Endothelial cell of umbilical vein (primary cell): Measurements from ENCODE around the gene NFATC1. TPM values are rescaled to one million over a fixed set of nuclear protein-coding genes. Genes with fewer than 3 reads are reported as not detected.

Experiments
- BruUV-seq: library from RNA; stranded (reverse); fragments of 400-500 nt; replicated peaks from 2 replicates; lab custom pipeline; 2021; lab: Mats Ljungman, UMichigan
- CTCF ChIA-PET: fragments of 300-600, 350-600 bp; sonication (Branson Sonifier 250); formaldehyde crosslinking; loops from one replicate; lab custom pipeline; 2021; ENCODE audit warnings: antibody characterized with exemption, inconsistent platforms; lab: Charles Lee
- POLR2A ChIA-PET: fragments of 300-600, 350-600 bp; sonication (Branson Sonifier 250); formaldehyde crosslinking; loops from one replicate; lab custom pipeline; 2021; ENCODE audit warnings: antibody characterized with exemption, inconsistent platforms; lab: Charles Lee
- DNase-seq: peaks from one replicate; pipeline ENCODE4 v3.0.0-alpha.2; 2011; ENCODE audit warnings: low read depth, low spot score
- FAIRE-seq: peaks from 2 replicates; lab custom pipeline; 2011; peaks lifted over from hg19 to GRCh38; lab: Jason Lieb, UNC
- H2AFZ ChIP-seq: 2 replicates; pipeline ENCODE4 v1.6.0; 2012; ENCODE audit warnings: low read depth, low read length, control low read depth, inconsistent platforms
- H3K27ac ChIP-seq: 2 replicates; pipeline ENCODE4 v1.5.1; 2011; ENCODE audit warnings: low read depth, mild to moderate bottlenecking, control low read depth, low read length, moderate library complexity; ENCODE audit not compliant: insufficient read depth
- H3K27me3 ChIP-seq, 2 experiments: 2 replicates each; pipeline versions ENCODE4 v1.6.0 to v1.6.1; 2011; ENCODE audit warnings: low read length in 2 of 2, mixed read lengths in 1 of 2; ENCODE audit not compliant: control insufficient read depth in 2 of 2, insufficient read depth in 2 of 2
- H3K36me3 ChIP-seq, 2 experiments: 2 replicates in 1 of 2; 3 replicates in 1 of 2; pipeline ENCODE4 v1.5.1; 2011; ENCODE audit warnings: low read length in 2 of 2, mild to moderate bottlenecking in 1 of 2, moderate library complexity in 1 of 2; ENCODE audit not compliant: control insufficient read depth in 2 of 2, insufficient read depth in 2 of 2; ENCODE audit errors: extremely low read depth in 1 of 2
- H3K4me1 ChIP-seq: 3 replicates; pipeline ENCODE4 v1.5.1; 2011; ENCODE audit warnings: mild to moderate bottlenecking, low read length; ENCODE audit not compliant: control insufficient read depth, insufficient read depth; ENCODE audit errors: extremely low read depth
- H3K4me2 ChIP-seq: 2 replicates; pipeline ENCODE4 v1.6.1; 2011; ENCODE audit warnings: low read length, control low read depth, mixed read lengths; ENCODE audit not compliant: insufficient read depth
- H3K4me3 ChIP-seq, 3 experiments: fragments of 200-600 bp in 1 of 3; sonication (generic), shearing (Covaris generic) in 1 of 3; replicated peaks in 1 of 3; 2 replicates each; pipeline ENCODE4 v1.5.1; 2011 to 2016; ENCODE audit warnings: control low read depth in 3 of 3, low read length in 3 of 3, mild to moderate bottlenecking in 2 of 3, inconsistent platforms in 1 of 3, low read depth in 1 of 3, moderate library complexity in 1 of 3; ENCODE audit not compliant: insufficient read depth in 1 of 3
- H3K79me2 ChIP-seq: 2 replicates; pipeline ENCODE4 v1.6.0; 2012; ENCODE audit warnings: low read length, inconsistent platforms; ENCODE audit not compliant: control insufficient read depth, insufficient read depth
- H3K9ac ChIP-seq: replicated peaks from 2 replicates; pipeline ENCODE3; 2011; ENCODE audit warnings: low read length, control low read depth; ENCODE audit not compliant: insufficient read depth; ENCODE audit errors: extremely low read depth
- H3K9me1 ChIP-seq: replicated peaks from 3 replicates; pipeline ENCODE4 v1.6.0; 2011; ENCODE audit warnings: mild to moderate bottlenecking, low read length; ENCODE audit not compliant: control insufficient read depth, insufficient read depth; ENCODE audit errors: extremely low read depth
- H3K9me3 ChIP-seq: replicated peaks from 2 replicates; pipeline ENCODE4 v1.5.1; 2012; ENCODE audit warnings: low read length, inconsistent platforms; ENCODE audit not compliant: control insufficient read depth, insufficient read depth
- H4K20me1 ChIP-seq: replicated peaks from 2 replicates; pipeline ENCODE3; 2011; ENCODE audit warnings: mild to moderate bottlenecking, low read length; ENCODE audit not compliant: control insufficient read depth, insufficient read depth; ENCODE audit errors: extremely low read depth
- EZH2 ChIP-seq: IDR thresholded peaks from 2 replicates; pipeline ENCODE4 v1.6.1; 2012; ENCODE audit warnings: borderline replicate concordance, low read depth, mild to moderate bottlenecking, moderate library complexity, low read length, inconsistent platforms; ENCODE audit not compliant: severe bottlenecking
- FOS ChIP-seq: IDR thresholded peaks from 2 replicates; pipeline ENCODE4 v1.6.1; 2011; ENCODE audit warnings: mild to moderate bottlenecking, low read length, moderate library complexity, borderline replicate concordance; ENCODE audit not compliant: insufficient read depth
- MAX ChIP-seq: IDR thresholded peaks from 2 replicates; pipeline ENCODE4 v1.6.1; 2011; ENCODE audit not compliant: insufficient read depth, insufficient read length
- POLR2A ChIP-seq: IDR thresholded peaks from 2 replicates; pipeline ENCODE4 v1.6.1; 2012; ENCODE audit warnings: low read depth, mild to moderate bottlenecking, control low read depth, low read length
- POLR2AphosphoS5 ChIP-seq: IDR thresholded peaks from 2 replicates; pipeline ENCODE4 v1.6.1; 2012; ENCODE audit warnings: low read depth, mild to moderate bottlenecking, control low read depth, low read length, moderate library complexity; ENCODE audit not compliant: insufficient read depth
- dilution Hi-C: fragments of 300-500 bp; cut with MboI; formaldehyde crosslinking; loops from one replicate; pipeline ENCODE4 v1.15.0; 2019; ENCODE audit warnings: low sequenced_read_pairs; ENCODE audit not compliant: extremely low pct_ligation_motif_present
- intact Hi-C: fragments of 100-400 bp; cut with micrococcal nuclease; formaldehyde crosslinking; loops from one replicate; pipeline ENCODE4 v1.10.0; 2022
- polyA plus RNA-seq, 4 experiments: library from polyadenylated mRNA; depleted of rRNA in 3 of 4; stranded (reverse) in 3 of 4; unstranded in 1 of 4; fragments of >200 nt; gene quantifications; 2 replicates each; pipeline versions ENCODE4 v1.2.1 to v1.2.3, GENCODE V29; 2011 to 2012; ENCODE audit warnings: missing spikeins in 1 of 4
- total RNA-seq: library from RNA; stranded (reverse); gene quantifications from 2 replicates; pipeline ENCODE4 v1.2.3, GENCODE V29; 2021
- TF ChIP-seq, protein P1 (sequence below), 2 donors: IDR thresholded peaks; 1 replicate in 1 of 2; 2 replicates in 1 of 2; pipeline ENCODE4 v1.5.1; 2011; ENCODE audit warnings: low read length in 2 of 2, mild to moderate bottlenecking in 2 of 2, moderate library complexity in 2 of 2, control low read depth in 1 of 2, inconsistent platforms in 1 of 2, low read depth in 1 of 2; ENCODE audit not compliant: insufficient read depth in 1 of 2; ENCODE audit errors: extremely low read depth in 1 of 2

NFATC1 gene
- total and polyA plus RNA-seq, 2 donors (not counting 3 experiments of a cell fraction or from before 2014, with no cell fraction given) = 11.1 to 30.0 TPM

DNA sequence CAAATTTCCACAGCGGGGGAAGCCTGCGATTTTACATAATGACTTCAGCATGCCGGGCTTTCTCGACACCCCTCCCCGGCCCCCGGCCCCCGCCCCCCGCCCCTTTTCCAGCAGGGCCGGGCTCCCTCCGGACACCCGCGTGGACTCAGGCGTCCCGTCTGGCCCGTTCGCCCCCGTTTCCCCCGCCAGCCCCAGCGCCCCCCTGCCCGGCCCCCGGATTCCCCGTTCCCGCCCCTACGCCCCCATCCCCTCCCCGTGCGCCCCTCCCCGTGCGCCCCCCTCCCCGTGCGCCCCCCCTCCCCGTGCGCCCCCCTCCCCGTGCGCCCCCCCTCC, 456 bp upstream of the NFATC1 start:
- no peak overlapping the region for H2AFZ ChIP-seq
- ChIA-PET POLR2A (interaction anchor here (0.6 to 1.2 kb wide), 3 partner anchors 9 to 112 kb away, joined by 4 to 6 read pairs (median 4); no protein-coding TSS in a partner anchor), CTCF (interaction anchor here (1.0 to 3.5 kb wide), 7 partner anchors 10 to 133 kb away, joined by 3 to 32 read pairs (median 6); no protein-coding TSS in a partner anchor)
- H4K20me1 ChIP-seq = no peaks in the 10 kb centered on the region
- no peak overlapping the region for H3K4me2 ChIP-seq
- H3K9me3 ChIP-seq = no peaks in the 10 kb centered on the region
- peaks cover 41% of the 10 kb centered on the region for H3K4me1 ChIP-seq
- no peaks in the 10 kb centered on the region for H3K36me3 ChIP-seq
- dilution Hi-C loops (no loop called here), intact Hi-C loops (loop anchor here (2.0 kb wide), 1 partner anchor 284 kb away; the partner anchor contains the start of gene CTDP1)
- TF ChIP-seq FOS = no peak
- TF ChIP-seq POLR2A = no peak
- TF ChIP-seq POLR2AphosphoS5 = no peak
- H3K27me3 ChIP-seq = no peaks in the 10 kb centered on the region
- BruUV-seq = no TSS peak
- FAIRE-seq (no peak), DNase-seq (no peak)
- no peak overlapping the region for H3K4me3 ChIP-seq
- H3K27ac ChIP-seq = peak overlapping the region; percentile 74
- H3K9ac ChIP-seq = peak overlapping the region; percentile 70
- no peaks in the 10 kb centered on the region for H3K9me1 ChIP-seq
- H3K79me2 ChIP-seq = no peaks in the 10 kb centered on the region

DNA sequence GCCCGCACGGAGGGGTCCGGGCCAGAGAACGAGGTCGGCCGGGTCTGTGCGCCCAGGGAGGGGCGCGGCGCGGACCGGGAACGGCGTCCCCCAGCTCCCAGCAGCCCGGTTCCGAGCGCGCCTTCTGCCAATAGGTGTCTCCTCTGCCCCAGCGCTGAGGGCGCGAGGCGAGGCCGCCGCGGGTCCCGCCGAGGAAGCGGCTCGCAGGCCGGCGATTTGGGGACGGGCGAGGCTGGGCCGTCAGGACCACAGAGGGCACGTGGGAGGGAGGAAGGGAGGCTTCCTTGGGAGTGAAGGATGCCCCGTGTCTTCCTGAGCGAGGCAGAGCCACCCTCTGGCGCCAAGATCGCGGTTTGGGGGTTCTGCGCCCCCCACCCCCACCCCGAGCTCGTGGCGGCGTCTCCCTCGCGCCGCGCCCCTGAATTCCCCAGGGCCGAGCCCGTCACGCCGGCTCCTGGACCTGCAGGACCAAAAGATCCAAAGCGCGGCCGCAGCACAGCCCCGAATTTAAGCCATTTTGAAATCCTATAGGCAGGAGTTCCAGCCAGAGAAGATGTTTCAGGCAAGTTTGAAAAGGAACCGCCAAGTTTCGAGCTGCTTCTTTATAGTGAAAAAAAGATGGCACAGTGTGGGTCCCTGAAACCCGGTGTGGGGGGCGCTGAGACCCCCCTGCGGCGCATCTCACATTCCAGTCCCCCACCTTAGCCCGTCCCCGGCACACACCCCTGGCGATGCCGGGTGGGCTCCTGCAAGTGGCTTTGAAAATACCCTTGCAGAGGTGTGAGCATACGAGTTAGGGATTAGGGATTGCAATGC, 909 bp downstream of the NFATC1 start:
- H3K36me3 ChIP-seq = no peaks in the 10 kb centered on the region
- H3K9ac ChIP-seq = peak overlapping the region; percentile 81
- H3K27ac ChIP-seq = peak overlapping the region; percentile 50
- H2AFZ ChIP-seq = peak overlapping the region; percentile 75
- H3K9me1 ChIP-seq = no peaks in the 10 kb centered on the region
- TF ChIP-seq, protein P1, sequence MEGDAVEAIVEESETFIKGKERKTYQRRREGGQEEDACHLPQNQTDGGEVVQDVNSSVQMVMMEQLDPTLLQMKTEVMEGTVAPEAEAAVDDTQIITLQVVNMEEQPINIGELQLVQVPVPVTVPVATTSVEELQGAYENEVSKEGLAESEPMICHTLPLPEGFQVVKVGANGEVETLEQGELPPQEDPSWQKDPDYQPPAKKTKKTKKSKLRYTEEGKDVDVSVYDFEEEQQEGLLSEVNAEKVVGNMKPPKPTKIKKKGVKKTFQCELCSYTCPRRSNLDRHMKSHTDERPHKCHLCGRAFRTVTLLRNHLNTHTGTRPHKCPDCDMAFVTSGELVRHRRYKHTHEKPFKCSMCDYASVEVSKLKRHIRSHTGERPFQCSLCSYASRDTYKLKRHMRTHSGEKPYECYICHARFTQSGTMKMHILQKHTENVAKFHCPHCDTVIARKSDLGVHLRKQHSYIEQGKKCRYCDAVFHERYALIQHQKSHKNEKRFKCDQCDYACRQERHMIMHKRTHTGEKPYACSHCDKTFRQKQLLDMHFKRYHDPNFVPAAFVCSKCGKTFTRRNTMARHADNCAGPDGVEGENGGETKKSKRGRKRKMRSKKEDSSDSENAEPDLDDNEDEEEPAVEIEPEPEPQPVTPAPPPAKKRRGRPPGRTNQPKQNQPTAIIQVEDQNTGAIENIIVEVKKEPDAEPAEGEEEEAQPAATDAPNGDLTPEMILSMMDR (IDR thresholded peaks at IDR 0.05; ENCODE audit: extremely low read depth in 1 of 2, insufficient read depth in 1 of 2, low read depth in 1 of 2, low read length in 2 of 2) = peak in 1 of 2 donors; percentile 35
- no peak for TF ChIP-seq EZH2
- TF ChIP-seq MAX = peak; percentile 9
- TF ChIP-seq FOS = no peak
- peaks cover 44% of the 10 kb centered on the region for H3K4me1 ChIP-seq
- POLR2A ChIA-PET = interaction anchor here (0.6 to 1.2 kb wide), 3 partner anchors 89 to 111 kb away, joined by 3 to 6 read pairs (median 5); no protein-coding TSS in a partner anchor
- CTCF ChIA-PET = interaction anchor here (0.6 to 3.5 kb wide), 14 partner anchors 9 to 171 kb away, joined by 3 to 32 read pairs (median 5); no protein-coding TSS in a partner anchor
- no peaks in the 10 kb centered on the region for H4K20me1 ChIP-seq
- intact Hi-C loops = loop anchor here (1.0 kb wide), 3 partner anchors 62 to 111 kb away; no protein-coding TSS in a partner anchor
- no peaks in the 10 kb centered on the region for H3K9me3 ChIP-seq
- no TSS peak for BruUV-seq
- H3K4me3 ChIP-seq = peak overlapping the region; percentile 28 to 69 (median 43)
- FAIRE-seq (peak; percentile 15), DNase-seq (peak; percentile 40)
- dilution Hi-C loops = no loop called here
- no peaks in the 10 kb centered on the region for H3K27me3 ChIP-seq
- peak overlapping the region; percentile 76 for H3K4me2 ChIP-seq
- H3K79me2 ChIP-seq = no peaks in the 10 kb centered on the region
